ENCODE measurements around the gene SLC24A4. TPM values are rescaled to one million over a fixed set of nuclear protein-coding genes. Genes with fewer than 3 reads are reported as not detected.

SLC24A4 gene
- total RNA-seq, 1 experiment from 2014 or later, result not detected

DNA sequence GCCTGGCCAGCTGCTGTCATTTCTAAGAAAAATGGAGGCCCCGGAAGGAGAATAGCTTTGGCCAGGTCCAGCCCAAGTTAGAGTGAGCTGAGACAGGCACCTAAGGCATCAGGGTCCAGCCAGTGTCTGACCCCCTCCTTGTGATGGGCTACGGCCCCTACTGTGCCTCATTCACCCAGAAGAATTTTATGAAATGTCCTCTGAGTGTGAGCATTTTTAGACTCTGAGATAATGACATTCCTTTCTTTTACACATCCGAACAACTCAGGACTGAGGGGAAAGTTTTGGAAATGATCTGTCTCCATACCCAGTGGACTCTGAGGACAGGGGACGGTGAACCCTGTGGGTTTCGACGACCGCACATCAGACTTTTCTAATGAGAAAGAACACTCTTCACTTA lies 50.4 kb downstream of the SLC24A4 start:
- Histone ChIP-seq H3K4me1 (ENCODE audit: insufficient read depth, low read length) (no peaks in the 10 kb centered on the region), H3K9ac (ENCODE audit: low read length) (no peak overlapping the region), H3K9me3 (ENCODE audit: low read length) (no peaks in the 10 kb centered on the region), H3K4me2 (ENCODE audit: low read length) (no peak overlapping the region), H3K27ac (ENCODE audit: low read length) (no peak overlapping the region), H2AFZ (ENCODE audit: low read length) (no peak overlapping the region), H3K4me3 (ENCODE audit: low read length) (no peak overlapping the region), H3K79me2 (ENCODE audit: low read length) (no peaks in the 10 kb centered on the region), H3K36me3 (ENCODE audit: low read depth, low read length) (no peaks in the 10 kb centered on the region), H3K27me3 (ENCODE audit: low read length) (no peaks in the 10 kb centered on the region), H3K9me2 (replicated peaks; ENCODE audit: low read length) (no peaks in the 10 kb centered on the region), H3F3A (ENCODE audit: low read length, unreplicated experiment) (no peaks in the 10 kb centered on the region), H4K20me1 (ENCODE audit: low read length) (no peaks in the 10 kb centered on the region)
- intact Hi-C loops (cut with micrococcal nuclease), result no loop called here
- POLR2A ChIA-PET (ENCODE audit: unreplicated experiment), result no interaction called here
- CTCF ChIA-PET, result no interaction called here
- DNase-seq, result no peak
- TF ChIP-seq CTCF (conservative IDR thresholded peaks at IDR 0.05; ENCODE audit: low read depth, low read length) (no peak), EZH2phosphoT487 (IDR thresholded peaks at IDR 0.05; ENCODE audit: borderline replicate concordance, low read length) (no peak), EZH2 (IDR thresholded peaks at IDR 0.05; ENCODE audit: low read length, unreplicated experiment) (no peak)
- BruUV-seq (replicated peaks), result no TSS peak
- ATAC-seq, result no peak

- no peaks in the 10 kb centered on the region for H3K27me3 ChIP-seq (ENCODE audit: low read length)
- ATAC-seq (no peak), DNase-seq (no peak)
- H4K20me1 ChIP-seq (ENCODE audit: low read length), result no peaks in the 10 kb centered on the region
- TF ChIP-seq EZH2 (IDR thresholded peaks at IDR 0.05; ENCODE audit: low read length, unreplicated experiment), result no peak
- no peak for TF ChIP-seq CTCF (conservative IDR thresholded peaks at IDR 0.05; ENCODE audit: low read depth, low read length)
- no peak for TF ChIP-seq EZH2phosphoT487 (IDR thresholded peaks at IDR 0.05; ENCODE audit: borderline replicate concordance, low read length)
- no peaks in the 10 kb centered on the region for H3F3A ChIP-seq (ENCODE audit: low read length, unreplicated experiment)
- no peaks in the 10 kb centered on the region for H3K9me2 ChIP-seq (replicated peaks; ENCODE audit: low read length)
- no peaks in the 10 kb centered on the region for H3K79me2 ChIP-seq (ENCODE audit: low read length)
- H3K4me3 ChIP-seq (ENCODE audit: low read length), result no peak overlapping the region
- no peak overlapping the region for H3K9ac ChIP-seq (ENCODE audit: low read length)
- ChIA-PET POLR2A (ENCODE audit: unreplicated experiment) (no interaction called here), CTCF (no interaction called here)
- BruUV-seq (replicated peaks), result no TSS peak
- H3K4me2 ChIP-seq (ENCODE audit: low read length), result no peak overlapping the region
- H3K4me1 ChIP-seq (ENCODE audit: insufficient read depth, low read length), result no peaks in the 10 kb centered on the region
- intact Hi-C loops (cut with micrococcal nuclease), result loop anchor here (10.0 kb wide), 1 partner anchor 225 kb away; no protein-coding TSS in a partner anchor
- no peaks in the 10 kb centered on the region for H3K36me3 ChIP-seq (ENCODE audit: low read depth, low read length)
- no peak overlapping the region for H2AFZ ChIP-seq (ENCODE audit: low read length)
- H3K27ac ChIP-seq (ENCODE audit: low read length), result no peak overlapping the region
- no peaks in the 10 kb centered on the region for H3K9me3 ChIP-seq (ENCODE audit: low read length)
Observed at GRCh38 chr14:92380131-92380530, 57.2 kb downstream of the SLC24A4 start.

- DNase-seq (no peak), ATAC-seq (no peak)
- no peaks in the 10 kb centered on the region for H3K36me3 ChIP-seq (ENCODE audit: low read depth, low read length)
- no peak overlapping the region for H3K4me2 ChIP-seq (ENCODE audit: low read length)
- no peaks in the 10 kb centered on the region for H3K9me3 ChIP-seq (ENCODE audit: low read length)
- ChIA-PET POLR2A (ENCODE audit: unreplicated experiment) (no interaction called here), CTCF (no interaction called here)
- no peak overlapping the region for H2AFZ ChIP-seq (ENCODE audit: low read length)
- H3K27ac ChIP-seq (ENCODE audit: low read length), result no peak overlapping the region
- TF ChIP-seq EZH2 (IDR thresholded peaks at IDR 0.05; ENCODE audit: low read length, unreplicated experiment) (no peak), EZH2phosphoT487 (IDR thresholded peaks at IDR 0.05; ENCODE audit: borderline replicate concordance, low read length) (no peak), CTCF (conservative IDR thresholded peaks at IDR 0.05; ENCODE audit: low read depth, low read length) (no peak)
- intact Hi-C loops (cut with micrococcal nuclease), result loop anchor here (10.0 kb wide), 1 partner anchor 226 kb away; no protein-coding TSS in a partner anchor
- BruUV-seq (replicated peaks), result no TSS peak
- no peak overlapping the region for H3K9ac ChIP-seq (ENCODE audit: low read length)
- H3K4me3 ChIP-seq (ENCODE audit: low read length), result no peak overlapping the region
- H3K27me3 ChIP-seq (ENCODE audit: low read length), result no peaks in the 10 kb centered on the region
- H3F3A ChIP-seq (ENCODE audit: low read length, unreplicated experiment), result no peaks in the 10 kb centered on the region
- no peaks in the 10 kb centered on the region for H3K79me2 ChIP-seq (ENCODE audit: low read length)
- H3K4me1 ChIP-seq (ENCODE audit: insufficient read depth, low read length), result no peaks in the 10 kb centered on the region
- H4K20me1 ChIP-seq (ENCODE audit: low read length), result no peaks in the 10 kb centered on the region
- H3K9me2 ChIP-seq (replicated peaks; ENCODE audit: low read length), result no peaks in the 10 kb centered on the region
Observed at GRCh38 chr14:92380582-92380981, 57.6 kb downstream of the SLC24A4 start.
